Smooth muscle cell (in vitro differentiated cells): ENCODE measurements around the gene VSTM5. TPM values are rescaled to one million over a fixed set of nuclear protein-coding genes. Genes with fewer than 3 reads are reported as not detected.
"Not testable (repeated sequence)": the region's sequence is repeated elsewhere in the genome, so short reads cannot be mapped to it uniquely, and the experiment has no call there.

ENCODE experiments used
- DNase-seq: peaks from one replicate; lab custom pipeline; 2025; ENCODE audit not compliant: unreplicated experiment; lab: John Stamatoyannopoulos, UW
- H2AFZ ChIP-seq: fragments of 200-600 bp; sonication (generic); 2 replicates; pipeline ENCODE4 v1.6.0; 2016; ENCODE audit warnings: antibody characterized with exemption, low read depth, mild to moderate bottlenecking
- H3F3A ChIP-seq: fragments of 200-600 bp; sonication (generic); 2 replicates; pipeline ENCODE4 v1.6.0; 2017; ENCODE audit warnings: antibody characterized with exemption, low read depth
- H3K27ac ChIP-seq: fragments of 200-600 bp; sonication (generic); 2 replicates; pipeline ENCODE4 v1.5.1; 2016; ENCODE audit warnings: low read depth, mild to moderate bottlenecking
- H3K27me3 ChIP-seq: fragments of 200-600 bp; sonication (generic); 2 replicates; pipeline ENCODE4 v1.6.1; 2016; ENCODE audit warnings: low read depth, mild to moderate bottlenecking
- H3K36me3 ChIP-seq: fragments of 200-600 bp; sonication (generic); 2 replicates; pipeline ENCODE4 v1.5.1; 2016; ENCODE audit warnings: low read depth
- H3K4me1 ChIP-seq: fragments of 200-600 bp; sonication (generic); 2 replicates; pipeline ENCODE4 v1.5.1; 2016; ENCODE audit warnings: low read depth
- H3K4me2 ChIP-seq: fragments of 200-600 bp; sonication (generic); 2 replicates; pipeline ENCODE4 v1.6.0; 2016; ENCODE audit warnings: mild to moderate bottlenecking
- H3K4me3 ChIP-seq: fragments of 200-600 bp; sonication (generic); 2 replicates; pipeline ENCODE4 v1.5.1; 2016; ENCODE audit warnings: mild to moderate bottlenecking
- H3K79me2 ChIP-seq: fragments of 200-600 bp; sonication (generic); 2 replicates; pipeline ENCODE4 v1.6.0; 2016; ENCODE audit warnings: low read depth, mild to moderate bottlenecking
- H3K9ac ChIP-seq: fragments of 200-600 bp; sonication (generic); 2 replicates; pipeline ENCODE4 v1.6.0; 2016; ENCODE audit warnings: low read depth
- H3K9me3 ChIP-seq: fragments of 200-600 bp; sonication (generic); replicated peaks from 2 replicates; pipeline ENCODE4 v1.5.1; 2016; ENCODE audit warnings: low read depth
- H4K20me1 ChIP-seq: fragments of 200-600 bp; sonication (generic); 2 replicates; pipeline ENCODE4 v1.6.0; 2016; ENCODE audit warnings: low read depth
- WGBS: methylation state at CpG from one replicate; pipeline ENCODE4 v1.1.7; 2016; ENCODE audit warnings: low lambda C conversion rate; 5-methylcytosine and 5-hydroxymethylcytosine counted together
- polyA plus RNA-seq: library from polyadenylated mRNA; unstranded; fragments of >200 nt; fragmentation: Nextera tagmentation; extraction: Ambion mirVana; gene quantifications from 2 replicates; pipeline ENCODE4 v1.2.1, GENCODE V29; 2016
- total RNA-seq: library from RNA; depleted of rRNA; stranded (reverse); fragments of >200 nt; gene quantifications from 2 replicates; pipeline ENCODE4 v1.2.3, GENCODE V29; 2014
- TF ChIP-seq, protein P1 (sequence below): fragments of 200-600 bp; sonication (generic); IDR thresholded peaks from 2 replicates; pipeline ENCODE4 v1.5.1; 2017; ENCODE audit warnings: borderline replicate concordance, mild to moderate bottlenecking, antibody characterized with exemption; ENCODE audit not compliant: insufficient read depth, poor library complexity, severe bottlenecking

Gene VSTM5
- total and polyA plus RNA-seq, 2 experiments from 2014 or later: 0.18 to 0.30 TPM

DNA sequence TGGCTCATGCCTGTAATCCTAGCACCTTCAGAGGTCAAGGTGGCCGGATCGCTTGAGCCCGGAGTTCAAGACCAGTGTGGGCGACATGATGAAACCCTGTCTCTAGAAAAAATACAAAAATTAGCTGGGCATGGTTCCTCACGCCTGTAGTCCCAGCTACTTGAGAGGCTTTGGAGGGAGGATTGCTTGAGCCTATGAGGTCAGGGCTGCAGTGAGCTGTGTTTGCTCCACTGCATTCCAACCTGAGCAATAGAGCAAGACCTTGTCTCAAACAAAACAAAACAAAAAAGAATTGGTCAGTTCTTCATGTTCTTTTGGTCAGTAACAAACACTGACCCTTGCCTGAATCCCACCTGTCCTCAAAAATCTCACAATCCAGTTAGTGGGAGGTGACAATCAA lies 36.7 kb upstream of the VSTM5 start:
- Histone ChIP-seq H3K27me3 (peaks cover 4% of the 10 kb centered on the region), H3K4me2 (no peak overlapping the region), H3F3A (no peaks in the 10 kb centered on the region), H3K9ac (no peak overlapping the region), H3K79me2 (no peaks in the 10 kb centered on the region), H3K36me3 (no peaks in the 10 kb centered on the region), H2AFZ (no peak overlapping the region), H3K4me1 (no peaks in the 10 kb centered on the region), H3K4me3 (no peak overlapping the region), H3K27ac (no peak overlapping the region), H4K20me1 (no peaks in the 10 kb centered on the region), H3K9me3 (no peaks in the 10 kb centered on the region)
- TF ChIP-seq, protein P1, sequence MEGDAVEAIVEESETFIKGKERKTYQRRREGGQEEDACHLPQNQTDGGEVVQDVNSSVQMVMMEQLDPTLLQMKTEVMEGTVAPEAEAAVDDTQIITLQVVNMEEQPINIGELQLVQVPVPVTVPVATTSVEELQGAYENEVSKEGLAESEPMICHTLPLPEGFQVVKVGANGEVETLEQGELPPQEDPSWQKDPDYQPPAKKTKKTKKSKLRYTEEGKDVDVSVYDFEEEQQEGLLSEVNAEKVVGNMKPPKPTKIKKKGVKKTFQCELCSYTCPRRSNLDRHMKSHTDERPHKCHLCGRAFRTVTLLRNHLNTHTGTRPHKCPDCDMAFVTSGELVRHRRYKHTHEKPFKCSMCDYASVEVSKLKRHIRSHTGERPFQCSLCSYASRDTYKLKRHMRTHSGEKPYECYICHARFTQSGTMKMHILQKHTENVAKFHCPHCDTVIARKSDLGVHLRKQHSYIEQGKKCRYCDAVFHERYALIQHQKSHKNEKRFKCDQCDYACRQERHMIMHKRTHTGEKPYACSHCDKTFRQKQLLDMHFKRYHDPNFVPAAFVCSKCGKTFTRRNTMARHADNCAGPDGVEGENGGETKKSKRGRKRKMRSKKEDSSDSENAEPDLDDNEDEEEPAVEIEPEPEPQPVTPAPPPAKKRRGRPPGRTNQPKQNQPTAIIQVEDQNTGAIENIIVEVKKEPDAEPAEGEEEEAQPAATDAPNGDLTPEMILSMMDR: no peak
- 95% methylated on average over 5 of the region's 5 CpGs for WGBS
- DNase-seq: no peak

DNA sequence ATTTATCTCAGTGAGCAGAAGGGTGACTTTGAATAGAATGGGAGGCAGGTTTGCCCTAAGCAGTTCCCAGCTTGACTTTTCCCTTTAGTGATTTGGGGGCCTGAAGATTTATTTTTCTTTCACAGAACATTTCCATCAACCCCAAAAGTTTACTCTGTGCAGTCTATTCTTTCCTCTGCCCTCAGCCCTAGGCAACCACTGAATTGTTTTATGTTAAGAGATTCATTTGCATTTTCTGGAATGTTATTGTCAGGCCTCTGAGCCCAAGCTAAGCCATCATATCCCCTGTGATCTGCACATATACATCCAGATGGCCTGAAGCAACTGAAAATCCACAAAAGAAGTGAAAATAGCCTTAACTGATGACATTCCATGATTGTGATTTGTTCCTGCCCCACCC lies 28.7 kb upstream of the VSTM5 start:
- H3K27ac ChIP-seq, DNase-seq, H3K4me3 ChIP-seq, H4K20me1 ChIP-seq, H3K9me3 ChIP-seq, H3K4me1 ChIP-seq, H3K27me3 ChIP-seq, H3F3A ChIP-seq, H3K36me3 ChIP-seq, H2AFZ ChIP-seq, H3K4me2 ChIP-seq, H3K79me2 ChIP-seq, H3K9ac ChIP-seq: not testable (repeated sequence)

DNA sequence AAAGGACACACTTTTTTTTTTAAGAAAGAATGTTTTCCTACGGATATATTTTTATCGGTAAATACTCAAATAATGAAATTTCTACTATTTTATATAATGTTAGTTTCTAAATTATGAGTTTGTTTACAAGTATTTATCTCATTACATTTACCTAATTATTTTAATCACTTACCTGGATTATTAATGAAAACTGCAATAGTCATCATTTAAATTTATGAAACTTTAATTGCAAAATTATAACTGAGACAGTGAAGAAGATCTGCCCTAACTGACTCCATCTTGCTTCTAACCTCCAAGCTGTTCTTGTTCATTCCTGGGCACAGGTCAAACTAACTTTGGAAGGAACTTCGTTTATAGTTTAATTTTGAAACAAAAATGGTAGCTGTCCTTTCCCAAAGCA lies 25.2 kb upstream of the VSTM5 start:
- WGBS: 93% methylated on average over 3 of the region's 3 CpGs
- DNase-seq: no peak
- Histone ChIP-seq H3K36me3 (no peaks in the 10 kb centered on the region), H3K4me2 (no peak overlapping the region), H3K9ac (no peak overlapping the region), H3K9me3 (no peaks in the 10 kb centered on the region), H3F3A (no peaks in the 10 kb centered on the region), H3K27me3 (no peaks in the 10 kb centered on the region), H3K27ac (no peak overlapping the region), H3K4me1 (no peaks in the 10 kb centered on the region), H3K4me3 (no peak overlapping the region), H2AFZ (no peak overlapping the region), H3K79me2 (no peaks in the 10 kb centered on the region), H4K20me1 (no peaks in the 10 kb centered on the region)
- TF ChIP-seq, protein P1: no peak

DNA sequence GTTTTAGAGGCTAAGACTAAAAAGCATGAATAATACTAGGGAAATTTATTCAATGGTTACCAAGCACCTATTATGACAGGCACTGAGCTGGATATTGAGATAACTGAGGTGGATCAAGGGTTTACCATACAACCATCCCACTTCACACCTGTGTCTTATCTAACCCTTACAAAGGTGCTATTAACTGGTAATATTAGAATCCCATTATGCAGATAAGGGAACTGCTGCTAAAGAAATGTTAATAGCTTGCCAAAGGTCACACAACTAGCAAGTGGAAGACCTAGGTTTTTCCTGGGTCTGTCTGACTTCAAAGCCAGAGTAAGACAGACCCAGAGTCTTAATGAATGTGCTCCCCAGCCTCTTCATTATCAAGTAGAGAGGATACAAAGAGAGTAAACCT lies 21.1 kb upstream of the VSTM5 start:
- no peak overlapping the region for H2AFZ ChIP-seq
- no peak for DNase-seq
- no peaks in the 10 kb centered on the region for H3K27me3 ChIP-seq
- no peaks in the 10 kb centered on the region for H3K79me2 ChIP-seq
- no peak overlapping the region for H3K27ac ChIP-seq
- no peaks in the 10 kb centered on the region for H3K9me3 ChIP-seq
- no peaks in the 10 kb centered on the region for H3K4me1 ChIP-seq
- H3K9ac ChIP-seq: no peak overlapping the region
- no peaks in the 10 kb centered on the region for H4K20me1 ChIP-seq
- TF ChIP-seq, protein P1: no peak
- no peaks in the 10 kb centered on the region for H3K36me3 ChIP-seq
- no peak overlapping the region for H3K4me3 ChIP-seq
- no peaks in the 10 kb centered on the region for H3F3A ChIP-seq
- H3K4me2 ChIP-seq: no peak overlapping the region
